Mesenteric fat pad (tissue), 1 donor: ENCODE results near the gene ITGB3. TPM values are rescaled to one million over a fixed set of nuclear protein-coding genes. Genes with fewer than 3 reads are reported as not detected.

ENCODE experiments used
- DNase-seq: peaks from one replicate; pipeline ENCODE4 v3.0.0-alpha.2; 2020; ENCODE audit warnings: low spot score
- total RNA-seq: library from RNA; stranded (reverse); fragmentation: NEBNext Ultra II Directional; extraction: Animal tissue kit (Norgen Biotek cat#: 25700); gene quantifications from one replicate; pipeline ENCODE4 v1.2.1, GENCODE V29; 2021
- donor health status: DM: yes; HTN: yes; CAD: no.

The ITGB3 gene
- total RNA-seq, 1 donor from 2014 or later, result 17.9 TPM

DNA sequence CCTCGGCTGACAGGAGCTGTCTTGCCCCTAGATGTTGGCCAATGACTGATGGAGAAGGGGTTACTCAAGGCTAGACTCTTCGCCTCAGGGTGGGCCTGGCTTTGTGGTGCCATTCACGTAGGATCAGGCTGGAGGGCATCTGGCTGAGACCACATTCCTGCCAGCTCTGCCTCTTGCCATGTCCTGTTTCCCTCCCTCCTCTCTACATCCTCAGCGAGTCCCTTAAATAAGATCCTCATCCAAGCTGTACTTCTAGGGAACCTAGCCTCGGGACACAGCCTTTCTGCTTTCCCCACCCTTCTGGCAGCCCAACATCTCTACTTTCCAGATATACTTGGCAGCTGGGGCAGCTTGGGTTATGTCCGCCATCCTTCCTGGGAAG lies 42.2 kb downstream of the ITGB3 start:
- no peak for DNase-seq

DNA sequence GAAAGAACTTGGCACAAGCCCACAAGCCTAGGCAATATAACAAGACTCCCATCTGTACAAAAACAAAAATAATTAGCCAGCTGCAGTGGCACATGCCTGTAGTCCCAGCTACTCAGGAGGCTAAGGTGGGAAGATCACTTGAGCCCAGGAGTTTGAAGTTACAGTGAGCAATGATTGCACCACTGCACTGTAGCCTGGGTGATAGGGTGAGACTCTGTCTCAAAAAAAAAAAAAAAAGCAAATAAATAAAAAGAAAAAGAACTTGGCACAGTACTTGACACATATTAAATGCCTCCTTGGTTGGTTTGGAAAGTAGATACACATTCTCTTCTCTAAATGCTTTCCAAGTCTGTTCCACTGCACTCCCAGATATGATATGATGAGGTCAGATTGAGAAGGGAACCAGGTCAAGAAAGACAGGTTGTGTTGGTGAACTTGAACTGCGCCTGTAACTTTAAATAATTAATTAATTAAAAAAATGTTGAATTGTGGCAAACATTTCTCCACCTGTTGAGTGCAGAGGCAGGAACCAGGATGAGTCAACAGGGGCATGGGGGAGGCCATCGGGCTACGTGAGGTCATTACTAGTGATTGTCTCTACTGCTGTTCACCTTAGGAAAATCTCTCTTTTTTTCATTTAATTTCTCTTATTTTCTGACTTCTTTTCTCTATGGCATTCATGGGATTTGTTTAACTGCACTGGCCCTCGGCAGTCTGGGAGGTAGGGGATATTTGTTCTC lies 44.2 kb downstream of the ITGB3 start:
- no peak for DNase-seq

- DNase-seq, result no peak
These were observed 45.1 kb downstream of the ITGB3 start for GRCh38 chr17:47298712-47299111.

DNA sequence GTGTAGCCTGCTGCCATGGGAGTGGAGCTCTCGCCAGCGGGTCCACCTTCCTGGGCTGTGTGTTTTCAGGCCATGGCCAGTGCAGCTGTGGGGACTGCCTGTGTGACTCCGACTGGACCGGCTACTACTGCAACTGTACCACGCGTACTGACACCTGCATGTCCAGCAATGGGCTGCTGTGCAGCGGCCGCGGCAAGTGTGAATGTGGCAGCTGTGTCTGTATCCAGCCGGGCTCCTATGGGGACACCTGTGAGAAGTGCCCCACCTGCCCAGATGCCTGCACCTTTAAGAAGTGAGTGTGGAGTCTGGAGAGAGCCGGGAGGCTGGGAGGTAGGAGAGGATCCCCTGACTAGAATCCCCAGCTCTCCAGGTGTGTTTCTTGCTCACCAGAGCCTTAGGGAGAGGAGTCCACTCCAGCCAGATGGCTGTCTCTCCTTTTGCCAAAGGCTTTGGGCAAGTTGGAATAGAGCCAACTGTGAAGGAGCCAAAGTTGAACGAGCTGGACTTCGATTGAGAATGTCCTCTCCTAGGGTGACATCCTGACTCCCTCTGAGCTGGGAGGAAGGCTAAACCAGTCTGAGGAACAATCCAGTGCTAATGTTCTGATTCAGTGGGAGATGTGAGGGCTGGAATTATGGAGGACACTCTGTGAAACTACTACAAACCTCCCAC lies 45.7 kb downstream of the ITGB3 start:
- DNase-seq, result no peak

DNA sequence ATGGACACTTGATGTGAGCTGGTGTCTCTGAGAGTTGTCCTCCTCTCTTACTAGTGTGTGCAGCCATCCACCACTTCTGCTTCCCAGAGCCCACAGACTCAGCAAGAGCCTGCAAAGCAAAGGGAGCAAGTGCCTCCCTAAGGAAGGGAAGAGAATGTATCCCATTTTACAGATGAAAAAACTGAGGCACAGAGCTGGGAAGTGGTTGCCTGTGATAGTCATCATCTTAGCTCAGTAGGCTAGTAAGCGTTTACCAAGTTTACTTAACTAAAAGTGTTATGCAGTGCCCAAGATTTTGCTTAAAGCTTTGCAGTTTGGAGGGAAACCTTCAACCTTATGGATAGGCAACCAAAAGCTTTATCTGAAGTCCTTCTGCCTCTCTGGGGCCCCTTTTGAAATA lies 47.1 kb downstream of the ITGB3 start:
- no peak for DNase-seq

GRCh38 chr17:47301161-47301560 lies 47.5 kb downstream of the ITGB3 start:
- DNase-seq, result no peak

- no peak for DNase-seq
These were observed 48.2 kb downstream of the ITGB3 start for GRCh38 chr17:47301831-47302230.

- no peak for DNase-seq
These were observed 50.6 kb downstream of the ITGB3 start for GRCh38 chr17:47304186-47304585.

DNA sequence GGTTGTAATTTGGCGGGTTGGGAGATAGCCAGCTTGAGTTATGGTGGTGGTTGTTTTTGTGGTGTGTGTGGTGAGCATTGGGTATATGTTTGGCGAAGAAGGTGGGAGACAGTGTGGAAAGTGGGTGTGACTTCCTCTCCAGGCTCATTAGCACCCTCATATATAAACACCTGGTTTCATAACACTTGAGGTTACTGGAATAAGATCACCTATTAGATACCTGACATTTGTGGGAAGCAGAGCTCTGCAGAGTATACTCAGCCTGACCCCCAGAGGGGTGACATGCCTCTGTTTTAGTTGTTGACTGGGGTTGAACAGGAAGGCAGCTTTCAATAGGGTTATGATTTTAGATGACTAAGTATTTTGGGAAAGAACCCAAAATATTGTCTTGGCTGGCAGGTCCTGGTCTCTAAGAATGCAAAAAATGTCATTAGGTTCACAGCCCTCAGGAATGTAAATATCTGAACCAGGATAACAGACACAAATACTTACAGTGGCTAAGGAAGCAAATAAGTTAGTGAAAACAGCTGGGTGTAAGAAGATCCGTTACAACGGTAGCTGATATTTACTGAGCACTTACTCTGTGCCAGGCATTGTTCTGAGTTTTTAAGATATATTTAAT lies 51.8 kb downstream of the ITGB3 start:
- DNase-seq, result no peak

DNA sequence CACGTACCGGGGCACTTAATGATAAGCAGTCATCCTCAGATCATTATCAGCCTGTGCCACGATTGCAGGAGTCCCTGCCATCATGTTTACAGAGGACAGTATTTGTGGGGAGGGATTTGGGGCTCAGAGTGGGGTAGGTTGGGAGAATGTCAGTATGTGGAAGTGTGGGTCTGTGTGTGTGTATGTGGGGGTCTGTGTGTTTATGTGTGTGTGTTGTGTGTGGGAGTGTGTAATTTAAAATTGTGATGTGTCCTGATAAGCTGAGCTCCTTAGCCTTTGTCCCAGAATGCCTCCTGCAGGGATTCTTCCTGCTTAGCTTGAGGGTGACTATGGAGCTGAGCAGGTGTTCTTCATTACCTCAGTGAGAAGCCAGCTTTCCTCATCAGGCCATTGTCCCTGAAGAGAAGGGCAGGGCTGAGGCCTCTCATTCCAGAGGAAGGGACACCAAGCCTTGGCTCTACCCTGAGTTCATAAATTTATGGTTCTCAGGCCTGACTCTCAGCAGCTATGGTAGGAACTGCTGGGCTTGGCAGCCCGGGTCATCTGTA lies 56.6 kb downstream of the ITGB3 start:
- no peak for DNase-seq

DNA sequence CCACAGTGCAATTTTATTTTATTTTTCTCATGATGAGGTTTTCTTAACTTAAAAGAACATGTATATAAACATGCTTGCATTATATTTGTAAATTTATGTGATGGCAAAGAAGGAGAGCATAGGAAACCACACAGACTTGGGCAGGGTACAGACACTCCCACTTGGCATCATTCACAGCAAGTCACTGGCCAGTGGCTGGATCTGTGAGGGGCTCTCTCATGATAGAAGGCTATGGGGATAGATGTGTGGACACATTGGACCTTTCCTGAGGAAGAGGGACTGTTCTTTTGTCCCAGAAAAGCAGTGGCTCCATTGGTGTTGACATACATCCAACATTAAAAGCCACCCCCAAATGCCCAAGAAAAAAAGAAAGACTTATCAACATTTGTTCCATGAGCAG lies 57.8 kb downstream of the ITGB3 start:
- DNase-seq, result no peak

DNA sequence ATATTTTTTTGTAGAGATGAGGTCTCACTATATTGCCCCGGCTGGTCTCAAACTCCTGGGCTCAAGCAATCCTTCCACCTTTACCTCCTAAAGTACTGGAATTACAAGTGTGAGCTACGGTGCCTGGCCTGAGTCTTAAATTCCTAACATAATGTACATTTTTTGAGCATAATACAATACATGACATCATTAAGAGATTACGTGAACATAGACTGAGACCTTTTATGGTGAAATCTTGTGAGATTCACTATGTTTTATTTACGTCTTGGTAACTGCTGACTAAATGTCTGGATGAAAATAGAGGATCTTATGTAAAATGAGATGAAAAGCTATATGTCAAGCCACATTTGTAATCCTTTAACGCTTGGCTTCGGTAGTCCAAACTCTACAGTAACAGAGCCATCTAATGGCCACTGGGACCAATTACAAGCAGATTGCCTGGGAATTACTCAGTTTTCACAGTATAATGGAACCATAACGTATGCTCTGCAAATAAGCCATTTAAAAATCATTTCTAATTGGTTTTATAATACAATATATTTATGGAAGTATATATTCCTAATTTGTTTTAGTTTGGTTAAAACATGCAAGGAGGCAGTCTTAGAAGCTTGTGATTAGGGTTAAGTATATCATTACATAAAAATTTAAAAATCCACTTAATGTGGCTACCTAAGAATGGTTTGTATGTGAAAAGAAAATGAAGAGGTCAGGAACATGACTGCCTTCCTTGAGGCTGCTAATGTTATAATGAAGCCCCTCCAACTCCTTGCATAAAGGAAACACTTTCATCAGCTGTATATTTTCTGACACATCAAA lies 62.0 kb downstream of the ITGB3 start:
- DNase-seq, result no peak

GRCh38 chr17:47316311-47316710 lies 62.7 kb downstream of the ITGB3 start:
- no peak for DNase-seq

GRCh38 chr17:47317119-47317518 lies 63.5 kb downstream of the ITGB3 start:
- no peak for DNase-seq

GRCh38 chr17:47318197-47318918 lies 64.7 kb downstream of the ITGB3 start:
- no peak for DNase-seq

- no peak for DNase-seq
These were observed 67.4 kb downstream of the ITGB3 start for GRCh38 chr17:47320879-47321502.

GRCh38 chr17:47323382-47324223 lies 70.0 kb downstream of the ITGB3 start, which contains the start of gene EFCAB13:
TSS of gene EFCAB13 (plus strand) at chr17:47323955. CDS start at chr17:47328354, 4,399 bp downstream.
- DNase-seq, result peak; percentile 97

GRCh38 chr17:47324224-47325020 lies 70.8 kb downstream of the ITGB3 start:
- no peak for DNase-seq
